GM19099 (cell line): ENCODE data around the gene OSBP2.

Experiments used
- POLR2A ChIP-seq: IDR thresholded peaks from 3 replicates; pipeline ENCODE4 v1.6.1; 2011; ENCODE audit warnings: low read depth; ENCODE audit not compliant: insufficient read length; ENCODE audit errors: extremely low read depth

The OSBP2 gene

GRCh38 chr22:30802202-30803166, 107.8 kb downstream of the OSBP2 start:
- no peak for TF ChIP-seq POLR2A

GRCh38 chr22:30803679-30804078, 109.0 kb downstream of the OSBP2 start:
- TF ChIP-seq POLR2A = no peak

GRCh38 chr22:30804626-30805025, 110.0 kb downstream of the OSBP2 start:
- no peak for TF ChIP-seq POLR2A

DNA sequence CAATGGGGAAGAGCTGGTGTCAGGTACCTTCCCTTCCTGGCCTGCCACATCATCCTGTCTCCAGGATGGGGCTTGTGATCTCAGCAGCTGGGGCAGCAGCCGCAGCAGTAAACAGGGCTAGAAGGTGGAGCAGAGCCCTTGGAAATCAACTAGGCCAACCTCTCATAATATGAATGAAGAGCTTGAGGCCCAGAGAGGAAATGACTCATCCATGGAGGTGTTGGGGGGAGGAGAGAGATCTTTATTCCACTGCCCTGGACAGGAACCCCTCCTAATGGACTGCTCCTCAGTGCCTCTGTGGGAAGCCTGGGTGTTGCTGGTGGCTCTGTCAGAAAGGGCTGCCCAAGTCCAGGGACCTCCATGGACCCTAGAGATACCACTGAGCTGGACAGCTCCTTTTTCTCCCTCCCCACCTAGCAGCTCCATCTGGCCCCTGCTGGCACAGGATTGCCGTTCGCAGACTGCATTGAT, 111.8 kb downstream of the OSBP2 start:
- no peak for TF ChIP-seq POLR2A

- no peak for TF ChIP-seq POLR2A
These were observed 114.4 kb downstream of the OSBP2 start for GRCh38 chr22:30809086-30809485.

GRCh38 chr22:30810105-30810504, 115.4 kb downstream of the OSBP2 start:
- TF ChIP-seq POLR2A = no peak

GRCh38 chr22:30813936-30814335, 119.3 kb downstream of the OSBP2 start:
- no peak for TF ChIP-seq POLR2A

- TF ChIP-seq POLR2A = no peak
These were observed 121.7 kb downstream of the OSBP2 start for GRCh38 chr22:30816413-30816812.

- no peak for TF ChIP-seq POLR2A
These were observed 126.7 kb downstream of the OSBP2 start for GRCh38 chr22:30821381-30821780.

DNA sequence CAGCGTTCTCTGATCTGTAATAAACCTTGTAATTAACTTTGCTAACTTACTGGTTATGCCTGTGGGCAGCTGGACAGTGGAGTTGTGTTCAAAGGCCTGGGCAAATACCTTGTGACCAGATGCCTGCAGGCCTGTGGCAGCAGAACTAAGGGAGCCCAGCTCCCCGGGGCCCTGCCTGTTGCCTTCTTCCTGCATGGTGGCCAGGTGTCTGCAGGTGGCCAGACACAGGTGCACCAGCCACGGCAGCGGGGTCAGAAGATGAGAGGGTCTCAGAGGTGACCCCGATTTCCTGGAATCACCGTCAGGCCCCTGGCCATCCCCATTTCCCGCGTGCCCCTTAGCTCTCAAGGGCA, 127.2 kb downstream of the OSBP2 start:
- no peak for TF ChIP-seq POLR2A

DNA sequence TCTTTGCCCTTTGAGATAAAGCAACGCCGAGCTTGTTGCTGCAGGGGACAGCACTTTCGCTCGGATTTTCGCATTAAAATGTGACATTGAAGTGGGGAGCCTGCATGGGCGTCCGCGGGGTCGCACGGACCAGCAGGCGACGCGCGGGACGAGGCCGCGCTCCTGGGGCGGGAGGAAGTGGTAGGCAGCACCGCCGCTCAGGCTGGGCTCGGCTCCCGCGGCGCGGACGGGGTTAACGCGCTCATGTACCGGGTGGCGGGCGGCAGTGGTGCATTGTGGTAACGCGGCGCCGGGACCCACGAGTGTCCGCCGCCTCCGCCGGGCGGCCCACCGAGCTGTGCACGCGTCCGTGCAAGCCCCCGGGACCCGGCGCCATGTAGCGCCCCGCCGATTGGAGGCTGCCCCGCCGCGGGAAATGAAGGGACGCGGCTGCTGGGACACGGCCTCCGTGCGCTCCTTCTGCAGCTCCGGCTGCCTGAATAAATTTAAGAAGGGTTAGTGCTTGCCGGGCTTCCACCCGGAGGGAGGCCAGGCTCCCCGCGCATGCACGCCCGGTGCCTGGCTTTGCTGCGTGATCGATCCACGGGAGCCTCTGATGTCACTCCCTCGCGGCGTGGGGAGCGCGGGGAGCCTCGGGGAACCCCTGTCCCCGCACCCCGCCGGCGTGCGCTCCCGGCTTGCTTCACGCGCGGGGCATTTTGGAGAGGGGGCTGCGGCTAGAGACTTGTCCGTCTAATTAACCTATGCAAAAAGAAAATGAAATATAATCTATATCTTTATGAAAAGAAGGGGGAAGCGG, 127.7 kb downstream of the OSBP2 start:
- no peak for TF ChIP-seq POLR2A

DNA sequence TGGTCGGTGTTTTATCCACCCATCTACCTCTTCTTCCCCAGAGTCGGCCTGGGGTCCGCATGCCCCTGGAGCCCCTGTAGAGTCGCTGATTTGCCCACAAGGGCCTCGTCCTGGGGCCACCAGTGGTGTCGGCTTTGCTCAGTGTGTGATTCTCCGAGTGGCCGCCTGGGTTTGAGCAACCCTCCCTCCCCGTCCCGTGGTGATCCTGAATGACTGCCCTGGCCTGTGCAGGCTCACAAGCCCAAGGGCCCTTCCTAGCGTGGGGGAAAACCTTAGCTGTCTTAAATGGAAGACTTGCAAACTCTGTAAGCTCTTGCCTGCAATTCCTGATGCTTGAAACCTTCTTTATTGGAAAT, 128.3 kb downstream of the OSBP2 start:
- TF ChIP-seq POLR2A = no peak

- no peak for TF ChIP-seq POLR2A
These were observed 129.4 kb downstream of the OSBP2 start for GRCh38 chr22:30824096-30824495.

DNA sequence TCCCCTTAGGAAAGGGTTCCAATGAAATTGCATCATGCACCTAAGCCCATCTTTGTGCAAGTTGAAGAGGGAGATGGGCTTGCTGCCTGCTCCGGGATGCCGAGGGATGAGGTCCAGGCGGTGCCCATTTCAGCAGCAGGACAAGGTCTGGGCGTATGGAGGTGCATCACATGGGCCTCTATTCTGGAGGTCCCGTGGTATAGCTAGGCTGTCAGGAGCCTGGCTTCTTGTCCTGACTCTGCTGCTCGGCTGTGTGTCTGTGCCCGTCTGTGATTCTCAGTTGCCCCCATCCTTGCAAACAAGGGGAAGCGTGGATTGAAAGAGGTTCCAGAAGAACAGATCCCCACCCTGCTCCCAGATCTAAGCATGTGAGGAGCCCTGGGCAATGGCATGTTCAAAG, 130.0 kb downstream of the OSBP2 start:
- TF ChIP-seq POLR2A = no peak

GRCh38 chr22:30825711-30826505, 131.2 kb downstream of the OSBP2 start:
- TF ChIP-seq POLR2A = no peak
